Measurements from ENCODE around the gene EFHC1.

The EFHC1 gene

DNA sequence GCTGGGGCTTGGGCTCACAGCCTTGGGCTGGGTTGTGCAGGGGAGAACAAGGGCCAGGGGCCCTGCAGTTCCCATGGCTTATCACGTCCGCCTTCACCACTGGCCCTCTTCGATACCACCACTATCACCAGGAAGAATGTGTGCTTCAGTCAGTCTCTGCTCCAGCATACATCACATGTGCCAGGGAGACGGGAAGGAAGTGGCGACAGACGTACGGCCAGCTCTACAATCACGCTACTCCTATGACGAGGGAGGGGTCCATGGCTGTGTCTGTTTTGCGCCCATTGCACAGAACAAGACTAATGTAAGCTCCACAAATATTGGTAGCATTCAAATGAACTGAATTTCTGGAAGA is 84.6 kb downstream of the EFHC1 start:
- H3K27me3 ChIP-seq (replicated peaks; ENCODE audit: insufficient read depth, low read length) = no peaks in the 10 kb centered on the region
- H2AFZ ChIP-seq (ENCODE audit: low read length) = no peak overlapping the region
- no peaks in the 10 kb centered on the region for H3K9me2 ChIP-seq (replicated peaks; ENCODE audit: insufficient read depth, low read length)
- DNase-seq = no peak
- H3K9me3 ChIP-seq (replicated peaks; ENCODE audit: insufficient read depth, low read length) = no peaks in the 10 kb centered on the region
- peaks cover 73% of the 10 kb centered on the region for H3K79me2 ChIP-seq (ENCODE audit: low read length)
- no peak overlapping the region; the same call in 1 of the 2 replicates for H3K27ac ChIP-seq (ENCODE audit: low read length)
- H3K4me1 ChIP-seq (ENCODE audit: low read length) = peaks cover 31% of the 10 kb centered on the region
- H4K20me1 ChIP-seq (ENCODE audit: insufficient read depth, low read length) = no peaks in the 10 kb centered on the region
- no peak overlapping the region for H3K9ac ChIP-seq (ENCODE audit: low read length)
- H3K4me2 ChIP-seq (ENCODE audit: low read depth, low read length) = no peak overlapping the region
- peaks cover 38% of the 10 kb centered on the region for H3F3A ChIP-seq (ENCODE audit: insufficient read depth, low read length)
- H3K36me3 ChIP-seq (replicated peaks; ENCODE audit: insufficient read depth, low read length) = peaks cover 52% of the 10 kb centered on the region
- TF ChIP-seq EZH2 (optimal IDR thresholded peaks at IDR 0.05; ENCODE audit: low read depth, low read length) (no peak), EZH2phosphoT487 (IDR thresholded peaks at IDR 0.05; ENCODE audit: low read length) (no peak)
- TF ChIP-seq, protein P1, sequence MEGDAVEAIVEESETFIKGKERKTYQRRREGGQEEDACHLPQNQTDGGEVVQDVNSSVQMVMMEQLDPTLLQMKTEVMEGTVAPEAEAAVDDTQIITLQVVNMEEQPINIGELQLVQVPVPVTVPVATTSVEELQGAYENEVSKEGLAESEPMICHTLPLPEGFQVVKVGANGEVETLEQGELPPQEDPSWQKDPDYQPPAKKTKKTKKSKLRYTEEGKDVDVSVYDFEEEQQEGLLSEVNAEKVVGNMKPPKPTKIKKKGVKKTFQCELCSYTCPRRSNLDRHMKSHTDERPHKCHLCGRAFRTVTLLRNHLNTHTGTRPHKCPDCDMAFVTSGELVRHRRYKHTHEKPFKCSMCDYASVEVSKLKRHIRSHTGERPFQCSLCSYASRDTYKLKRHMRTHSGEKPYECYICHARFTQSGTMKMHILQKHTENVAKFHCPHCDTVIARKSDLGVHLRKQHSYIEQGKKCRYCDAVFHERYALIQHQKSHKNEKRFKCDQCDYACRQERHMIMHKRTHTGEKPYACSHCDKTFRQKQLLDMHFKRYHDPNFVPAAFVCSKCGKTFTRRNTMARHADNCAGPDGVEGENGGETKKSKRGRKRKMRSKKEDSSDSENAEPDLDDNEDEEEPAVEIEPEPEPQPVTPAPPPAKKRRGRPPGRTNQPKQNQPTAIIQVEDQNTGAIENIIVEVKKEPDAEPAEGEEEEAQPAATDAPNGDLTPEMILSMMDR (IDR thresholded peaks at IDR 0.05; ENCODE audit: low read length) = no peak
- no peak overlapping the region for H3K4me3 ChIP-seq (ENCODE audit: low read length)

GRCh38 chr6:52505726-52506409 is 85.7 kb downstream of the EFHC1 start:
- Histone ChIP-seq H3K4me1 (ENCODE audit: low read length) (peaks cover 20% of the 10 kb centered on the region), H3K36me3 (replicated peaks; ENCODE audit: insufficient read depth, low read length) (peaks cover 53% of the 10 kb centered on the region), H3K9me3 (replicated peaks; ENCODE audit: insufficient read depth, low read length) (no peaks in the 10 kb centered on the region), H3K4me3 (ENCODE audit: low read length) (no peak overlapping the region), H3K9ac (ENCODE audit: low read length) (no peak overlapping the region), H4K20me1 (ENCODE audit: insufficient read depth, low read length) (no peaks in the 10 kb centered on the region), H3F3A (ENCODE audit: insufficient read depth, low read length) (peaks cover 28% of the 10 kb centered on the region), H3K9me2 (replicated peaks; ENCODE audit: insufficient read depth, low read length) (no peaks in the 10 kb centered on the region), H3K27me3 (replicated peaks; ENCODE audit: insufficient read depth, low read length) (no peaks in the 10 kb centered on the region), H3K4me2 (ENCODE audit: low read depth, low read length) (no peak overlapping the region), H3K79me2 (ENCODE audit: low read length) (peaks cover 83% of the 10 kb centered on the region), H2AFZ (ENCODE audit: low read length) (no peak overlapping the region), H3K27ac (ENCODE audit: low read length) (no peak overlapping the region; the same call in 1 of the 2 replicates)
- no peak for TF ChIP-seq EZH2phosphoT487 (IDR thresholded peaks at IDR 0.05; ENCODE audit: low read length)
- TF ChIP-seq, protein P1 (IDR thresholded peaks at IDR 0.05; ENCODE audit: low read length) = 0 out of 2 replicates have a peak, but pooled peaks have one; percentile 9
- no peak for DNase-seq

DNA sequence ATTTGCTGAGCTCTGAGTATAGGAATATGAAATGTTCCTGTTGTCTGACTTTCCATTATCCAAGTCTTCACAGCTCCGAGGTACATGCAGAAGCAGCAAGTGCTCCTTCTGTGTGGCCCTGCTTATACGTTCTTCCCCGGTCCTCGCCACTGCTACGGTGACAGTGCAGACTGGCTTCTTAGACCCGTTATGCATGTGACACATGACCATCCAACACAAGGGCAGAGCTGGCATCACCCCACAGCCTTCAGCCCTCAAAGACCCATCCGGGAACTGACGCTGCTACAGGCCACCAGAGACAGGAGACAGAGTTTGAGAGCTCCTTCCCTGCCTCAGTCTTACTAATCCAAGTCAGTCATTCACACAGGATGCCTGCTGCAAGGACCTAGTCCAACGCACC is 86.3 kb downstream of the EFHC1 start:
- no peaks in the 10 kb centered on the region for H4K20me1 ChIP-seq (ENCODE audit: insufficient read depth, low read length)
- H3K9me3 ChIP-seq (replicated peaks; ENCODE audit: insufficient read depth, low read length) = no peaks in the 10 kb centered on the region
- peaks cover 17% of the 10 kb centered on the region; the same call in 1 of the 2 replicates for H3K4me1 ChIP-seq (ENCODE audit: low read length)
- no peak for DNase-seq
- H2AFZ ChIP-seq (ENCODE audit: low read length) = no peak overlapping the region
- peaks cover 25% of the 10 kb centered on the region for H3F3A ChIP-seq (ENCODE audit: insufficient read depth, low read length)
- H3K27ac ChIP-seq (ENCODE audit: low read length) = no peak overlapping the region
- H3K9me2 ChIP-seq (replicated peaks; ENCODE audit: insufficient read depth, low read length) = no peaks in the 10 kb centered on the region
- TF ChIP-seq, protein P1 (IDR thresholded peaks at IDR 0.05; ENCODE audit: low read length) = no peak
- TF ChIP-seq EZH2 (optimal IDR thresholded peaks at IDR 0.05; ENCODE audit: low read depth, low read length) (no peak), EZH2phosphoT487 (IDR thresholded peaks at IDR 0.05; ENCODE audit: low read length) (no peak)
- no peak overlapping the region for H3K4me3 ChIP-seq (ENCODE audit: low read length)
- peaks cover 88% of the 10 kb centered on the region for H3K79me2 ChIP-seq (ENCODE audit: low read length)
- H3K4me2 ChIP-seq (ENCODE audit: low read depth, low read length) = no peak overlapping the region
- no peaks in the 10 kb centered on the region for H3K27me3 ChIP-seq (replicated peaks; ENCODE audit: insufficient read depth, low read length)
- H3K36me3 ChIP-seq (replicated peaks; ENCODE audit: insufficient read depth, low read length) = peaks cover 56% of the 10 kb centered on the region
- H3K9ac ChIP-seq (ENCODE audit: low read length) = no peak overlapping the region
